ENCODE measurements around the gene ADAM17.

DNA sequence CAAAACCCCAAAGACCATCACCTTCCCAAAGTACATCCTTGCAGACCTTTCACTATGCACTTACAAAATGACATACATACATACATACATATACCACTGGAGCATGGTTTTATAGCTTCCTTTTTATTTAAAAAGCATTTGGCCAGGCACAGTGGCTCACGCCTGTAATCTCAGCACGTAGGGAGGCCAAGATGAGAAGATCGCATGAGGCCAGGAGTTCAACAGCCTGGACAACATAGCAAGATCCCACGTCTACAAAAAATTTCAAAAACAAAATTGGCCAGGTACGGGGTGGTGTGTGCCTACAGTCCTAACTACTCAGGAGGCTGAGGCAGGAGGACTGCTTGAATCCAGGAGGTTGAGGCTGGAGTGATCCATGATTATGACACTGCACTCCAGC lies 29.9 kb upstream of the ADAM17 start:
- no peak for TF ChIP-seq ZC3H11A (IDR thresholded peaks at IDR 0.05)
- TF ChIP-seq CHD2 (IDR thresholded peaks at IDR 0.05; ENCODE audit: low read length, partially characterized antibody): no peak
- TF ChIP-seq, protein P1, sequence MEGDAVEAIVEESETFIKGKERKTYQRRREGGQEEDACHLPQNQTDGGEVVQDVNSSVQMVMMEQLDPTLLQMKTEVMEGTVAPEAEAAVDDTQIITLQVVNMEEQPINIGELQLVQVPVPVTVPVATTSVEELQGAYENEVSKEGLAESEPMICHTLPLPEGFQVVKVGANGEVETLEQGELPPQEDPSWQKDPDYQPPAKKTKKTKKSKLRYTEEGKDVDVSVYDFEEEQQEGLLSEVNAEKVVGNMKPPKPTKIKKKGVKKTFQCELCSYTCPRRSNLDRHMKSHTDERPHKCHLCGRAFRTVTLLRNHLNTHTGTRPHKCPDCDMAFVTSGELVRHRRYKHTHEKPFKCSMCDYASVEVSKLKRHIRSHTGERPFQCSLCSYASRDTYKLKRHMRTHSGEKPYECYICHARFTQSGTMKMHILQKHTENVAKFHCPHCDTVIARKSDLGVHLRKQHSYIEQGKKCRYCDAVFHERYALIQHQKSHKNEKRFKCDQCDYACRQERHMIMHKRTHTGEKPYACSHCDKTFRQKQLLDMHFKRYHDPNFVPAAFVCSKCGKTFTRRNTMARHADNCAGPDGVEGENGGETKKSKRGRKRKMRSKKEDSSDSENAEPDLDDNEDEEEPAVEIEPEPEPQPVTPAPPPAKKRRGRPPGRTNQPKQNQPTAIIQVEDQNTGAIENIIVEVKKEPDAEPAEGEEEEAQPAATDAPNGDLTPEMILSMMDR (IDR thresholded peaks at IDR 0.05): no peak
- TF ChIP-seq RCOR1 (IDR thresholded peaks at IDR 0.05; ENCODE audit: low read depth, low read length): no peak
- TF ChIP-seq POLR2A (IDR thresholded peaks at IDR 0.05; ENCODE audit: low read length): no peak
- TF ChIP-seq RAD21 (conservative IDR thresholded peaks at IDR 0.05 in 1 of 2, IDR thresholded peaks at IDR 0.05 in 1 of 2): no peak
- TF ChIP-seq RFX5 (IDR thresholded peaks at IDR 0.05): no peak
